ENCODE measurements around the gene GJD3. TPM values are rescaled to one million over a fixed set of nuclear protein-coding genes. Genes with fewer than 3 reads are reported as not detected.
A peak's percentile ranks its signal among the peaks of the same experiment; 100 is the strongest.

The GJD3 gene
- total RNA-seq, 2 donors from 2014 or later, result 0.82 to 5.3 TPM

GRCh38 chr17:40348562-40349476, 15.7 kb downstream of the GJD3 start:
- intact Hi-C loops (cut with DNase I), result loop anchor here (5.0 kb wide), 1 partner anchor 37 kb away; no protein-coding TSS in a partner anchor
- TF ChIP-seq CTCF (IDR thresholded peaks at IDR 0.05), result peak in 1 of 4 experiments; percentile 4
- no peak for TF ChIP-seq POLR2A (IDR thresholded peaks at IDR 0.05)
- TF ChIP-seq POLR2AphosphoS5 (IDR thresholded peaks at IDR 0.05), result peak; percentile 59
- Histone ChIP-seq H3K4me3 (no peak overlapping the region), H3K27me3 (replicated peaks; ENCODE audit: insufficient read depth) (no peaks in the 10 kb centered on the region), H3K27ac (peak overlapping the region; percentile 48 to 98), H3K4me1 (replicated peaks) (peaks cover 43% of the 10 kb centered on the region), H3K36me3 (no peaks in the 10 kb centered on the region), H3K9me3 (no peaks in the 10 kb centered on the region)
- DNase-seq (ENCODE audit: low spot score), result peak; percentile 79
- WGBS, result 38% methylated on average over 17 of the region's 17 CpGs

- Histone ChIP-seq H3K4me3 (no peak overlapping the region), H3K27ac (peak overlapping the region; percentile 46 to 98), H3K27me3 (replicated peaks; ENCODE audit: insufficient read depth) (no peaks in the 10 kb centered on the region), H3K9me3 (no peaks in the 10 kb centered on the region), H3K36me3 (no peaks in the 10 kb centered on the region), H3K4me1 (replicated peaks) (peaks cover 43% of the 10 kb centered on the region)
- no peak for DNase-seq (ENCODE audit: low spot score)
- 41% methylated on average over 5 of the region's 5 CpGs for WGBS
- no peak for TF ChIP-seq POLR2AphosphoS5 (IDR thresholded peaks at IDR 0.05)
- no peak for TF ChIP-seq CTCF (IDR thresholded peaks at IDR 0.05)
- intact Hi-C loops (cut with DNase I), result loop anchor here (5.0 kb wide), 1 partner anchor 36 kb away; no protein-coding TSS in a partner anchor
These were observed 16.4 kb downstream of the GJD3 start for GRCh38 chr17:40348136-40348504.

DNA sequence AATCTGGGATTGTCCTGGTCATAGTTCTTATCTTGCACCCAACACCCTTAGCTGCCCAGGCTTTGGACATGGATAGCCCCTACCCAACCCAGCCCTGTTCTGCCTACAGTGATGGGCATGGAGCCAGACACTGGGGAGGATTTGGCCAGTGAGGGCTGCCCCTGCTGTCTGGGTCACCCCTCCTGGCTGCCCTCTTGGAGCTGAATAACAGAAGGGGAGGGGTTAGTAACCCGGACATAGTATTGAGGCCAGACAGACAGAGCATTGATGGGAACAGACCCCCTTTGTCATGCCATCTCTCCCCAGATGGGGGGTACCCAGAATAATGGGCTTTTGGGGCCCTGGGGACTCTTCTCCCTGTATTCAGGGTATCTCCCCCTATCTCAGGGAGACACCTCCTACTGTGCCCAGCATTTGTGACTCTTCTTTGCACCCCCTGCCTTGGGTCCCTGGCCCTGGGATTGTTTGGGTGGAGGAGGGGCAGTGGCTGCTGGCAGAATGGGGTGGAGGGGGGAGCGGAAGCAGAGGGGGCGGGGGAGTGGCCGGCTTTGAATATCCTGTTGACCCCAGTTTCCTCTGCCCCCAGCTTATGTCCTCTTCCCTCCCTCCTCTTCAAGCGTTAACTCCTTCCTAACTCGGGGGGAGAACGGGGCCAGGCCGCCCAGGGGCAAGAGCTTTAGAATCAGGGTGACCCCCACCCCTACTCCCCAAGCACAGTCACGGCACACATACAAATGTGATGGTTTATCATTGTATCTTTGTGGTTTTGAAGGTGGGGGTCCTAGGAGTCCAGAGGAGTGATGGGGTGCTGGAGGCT, 17.0 kb downstream of the GJD3 start:
- peaks cover 43% of the 10 kb centered on the region for H3K4me1 ChIP-seq (replicated peaks)
- WGBS, result 51% methylated on average over 9 of the region's 9 CpGs
- intact Hi-C loops (cut with DNase I), result loop anchor here (5.0 kb wide), 1 partner anchor 35 kb away; no protein-coding TSS in a partner anchor
- H3K9me3 ChIP-seq, result no peaks in the 10 kb centered on the region
- no peak overlapping the region for H3K4me3 ChIP-seq
- H3K27ac ChIP-seq, result peak overlapping the region; percentile 96 to 98
- no peak for DNase-seq (ENCODE audit: low spot score)
- TF ChIP-seq CTCF (IDR thresholded peaks at IDR 0.05) (no peak), POLR2AphosphoS5 (IDR thresholded peaks at IDR 0.05) (no peak), POLR2A (IDR thresholded peaks at IDR 0.05) (no peak)
- H3K36me3 ChIP-seq, result no peaks in the 10 kb centered on the region
- no peaks in the 10 kb centered on the region for H3K27me3 ChIP-seq (replicated peaks; ENCODE audit: insufficient read depth)

GRCh38 chr17:40346765-40347158, 17.8 kb downstream of the GJD3 start:
- TF ChIP-seq POLR2A (IDR thresholded peaks at IDR 0.05) (no peak), CTCF (IDR thresholded peaks at IDR 0.05) (no peak), POLR2AphosphoS5 (IDR thresholded peaks at IDR 0.05) (no peak)
- H3K4me1 ChIP-seq (replicated peaks), result peaks cover 43% of the 10 kb centered on the region
- H3K9me3 ChIP-seq, result no peaks in the 10 kb centered on the region
- no peak overlapping the region for H3K4me3 ChIP-seq
- H3K36me3 ChIP-seq, result no peaks in the 10 kb centered on the region
- intact Hi-C loops (cut with DNase I), result loop anchor here (5.0 kb wide), 1 partner anchor 34 kb away; no protein-coding TSS in a partner anchor
- 50% methylated on average over 1 of the region's 1 CpG for WGBS
- no peak for DNase-seq (ENCODE audit: low spot score)
- H3K27me3 ChIP-seq (replicated peaks; ENCODE audit: insufficient read depth), result no peaks in the 10 kb centered on the region
- peak overlapping the region; percentile 96 to 98 for H3K27ac ChIP-seq

Data from prostate gland (tissue), 2 donors.